OCI-LY1 (cell line): ENCODE measurements around the gene SLC7A4.

Source experiments
- H2AFZ ChIP-seq: fragments of 200-600 bp; sonication (generic), shearing (Covaris generic); 2 replicates; pipeline ENCODE4 v1.6.0; 2014; ENCODE audit warnings: antibody characterized with exemption, mild to moderate bottlenecking, low read length
- H3F3A ChIP-seq: fragments of 200-600 bp; sonication (generic), shearing (Covaris generic); 2 replicates; pipeline ENCODE4 v1.6.0; 2014; ENCODE audit warnings: mild to moderate bottlenecking, antibody characterized with exemption, low read length, moderate library complexity; ENCODE audit not compliant: insufficient read depth
- H3K27ac ChIP-seq: fragments of 200-600 bp; sonication (generic); 2 replicates; pipeline ENCODE4 v1.5.1; 2014; ENCODE audit warnings: low read length, mixed run types, mild to moderate bottlenecking, low read depth; ENCODE audit not compliant: poor library complexity, severe bottlenecking
- H3K27me3 ChIP-seq: fragments of 200-600 bp; sonication (generic); 2 replicates; pipeline ENCODE4 v1.6.0; 2014; ENCODE audit warnings: antibody characterized with exemption, mild to moderate bottlenecking, low read length, moderate library complexity; ENCODE audit not compliant: insufficient read depth
- H3K36me3 ChIP-seq: fragments of 200-600 bp; sonication (generic); 2 replicates; pipeline ENCODE4 v1.6.1; 2014; ENCODE audit warnings: mild to moderate bottlenecking, antibody characterized with exemption, low read length, moderate library complexity, mixed read lengths; ENCODE audit not compliant: insufficient read depth
- H3K4me1 ChIP-seq: fragments of 200-600 bp; sonication (generic); 2 replicates; pipeline ENCODE4 v1.5.1; 2014; ENCODE audit warnings: mild to moderate bottlenecking, low read length, moderate library complexity; ENCODE audit not compliant: insufficient read depth, severe bottlenecking
- H3K4me2 ChIP-seq: fragments of 200-600 bp; sonication (generic), shearing (Covaris generic); 2 replicates; pipeline ENCODE4 v1.6.1; 2014; ENCODE audit warnings: low read length
- H3K4me3 ChIP-seq: fragments of 200-600 bp; sonication (generic); 2 replicates; pipeline ENCODE4 v1.5.1; 2014; ENCODE audit warnings: low read length, low read depth, mild to moderate bottlenecking, mixed read lengths; ENCODE audit not compliant: poor library complexity, severe bottlenecking
- H3K79me2 ChIP-seq: fragments of 200-600 bp; shearing (Covaris generic); 2 replicates; pipeline ENCODE4 v1.6.1; 2016; ENCODE audit warnings: mixed run types, low read length, mixed read lengths; ENCODE audit not compliant: insufficient read depth
- H3K9ac ChIP-seq: fragments of 200-600 bp; sonication (generic), shearing (Covaris generic); 2 replicates; pipeline ENCODE4 v1.6.1; 2014; ENCODE audit warnings: mild to moderate bottlenecking, low read length, mixed read lengths
- H3K9me2 ChIP-seq: fragments of 200-600 bp; sonication (generic), shearing (Covaris generic); 2 replicates; pipeline ENCODE4 v1.6.1; 2014; ENCODE audit warnings: low read depth, mild to moderate bottlenecking, low read length, mixed read lengths
- H3K9me3 ChIP-seq: fragments of 200-600 bp; shearing (Covaris generic); 2 replicates; pipeline ENCODE4 v1.6.1; 2014; ENCODE audit warnings: low read length, mixed read lengths
- H4K20me1 ChIP-seq: fragments of 200-600 bp; sonication (generic), shearing (Covaris generic); 2 replicates; pipeline ENCODE4 v1.6.0; 2016; ENCODE audit warnings: mild to moderate bottlenecking, low read length; ENCODE audit not compliant: insufficient read depth
- CTCF ChIP-seq: fragments of 200-600 bp; sonication (generic), shearing (Covaris generic); IDR thresholded peaks from 2 replicates; pipeline ENCODE4 v1.5.1; 2017; ENCODE audit warnings: mild to moderate bottlenecking, antibody characterized with exemption, low read length, moderate library complexity, mixed read lengths
- EZH2 ChIP-seq: fragments of 200-600 bp; sonication (generic), shearing (Covaris generic); IDR thresholded peaks from 2 replicates; pipeline ENCODE4 v1.8.0; 2017; ENCODE audit warnings: borderline replicate concordance, mixed run types, mild to moderate bottlenecking, antibody characterized with exemption, low read length, moderate library complexity, mixed read lengths

SLC7A4 gene

GRCh38 chr22:21078916-21079315 is 46.6 kb upstream of the SLC7A4 start:
- H2AFZ ChIP-seq = no peak overlapping the region
- H3K9me3 ChIP-seq = no peaks in the 10 kb centered on the region
- no peaks in the 10 kb centered on the region; the same call in 1 of the 2 replicates for H3K27me3 ChIP-seq
- no peak overlapping the region for H3K27ac ChIP-seq
- H3K4me2 ChIP-seq = no peak overlapping the region
- no peak for TF ChIP-seq CTCF
- TF ChIP-seq EZH2 = no peak
- no peaks in the 10 kb centered on the region for H4K20me1 ChIP-seq
- no peaks in the 10 kb centered on the region for H3K9me2 ChIP-seq
- H3K9ac ChIP-seq = no peak overlapping the region
- no peaks in the 10 kb centered on the region for H3K36me3 ChIP-seq
- H3F3A ChIP-seq = no peaks in the 10 kb centered on the region
- no peaks in the 10 kb centered on the region for H3K79me2 ChIP-seq
- no peak overlapping the region for H3K4me3 ChIP-seq
- no peaks in the 10 kb centered on the region for H3K4me1 ChIP-seq

- H3K4me2 ChIP-seq = no peak overlapping the region
- TF ChIP-seq CTCF = no peak
- TF ChIP-seq EZH2 = no peak
- H3K9me2 ChIP-seq = no peaks in the 10 kb centered on the region
- no peak overlapping the region for H3K27ac ChIP-seq
- H3F3A ChIP-seq = no peaks in the 10 kb centered on the region
- no peaks in the 10 kb centered on the region for H3K9me3 ChIP-seq
- H3K79me2 ChIP-seq = no peaks in the 10 kb centered on the region
- no peaks in the 10 kb centered on the region for H3K4me1 ChIP-seq
- H4K20me1 ChIP-seq = no peaks in the 10 kb centered on the region
- no peak overlapping the region for H2AFZ ChIP-seq
- H3K36me3 ChIP-seq = no peaks in the 10 kb centered on the region
- no peaks in the 10 kb centered on the region; the same call in 1 of the 2 replicates for H3K27me3 ChIP-seq
- no peak overlapping the region for H3K9ac ChIP-seq
- H3K4me3 ChIP-seq = no peak overlapping the region
These were observed 45.6 kb upstream of the SLC7A4 start for GRCh38 chr22:21077884-21078508.

- Histone ChIP-seq H4K20me1 (no peaks in the 10 kb centered on the region), H3K36me3 (no peaks in the 10 kb centered on the region; the same call in 1 of the 2 replicates), H3K4me3 (no peak overlapping the region), H2AFZ (no peak overlapping the region), H3F3A (no peaks in the 10 kb centered on the region), H3K4me1 (no peaks in the 10 kb centered on the region), H3K9me2 (no peaks in the 10 kb centered on the region), H3K9me3 (no peaks in the 10 kb centered on the region), H3K27me3 (no peaks in the 10 kb centered on the region; the same call in 1 of the 2 replicates), H3K4me2 (no peak overlapping the region), H3K27ac (no peak overlapping the region), H3K79me2 (no peaks in the 10 kb centered on the region), H3K9ac (no peak overlapping the region)
- no peak for TF ChIP-seq CTCF
- no peak for TF ChIP-seq EZH2
These were observed 44.7 kb upstream of the SLC7A4 start for GRCh38 chr22:21076912-21077625.
